Mucosa of descending colon (tissue), 3 donors: ENCODE results near the gene TTC9C. TPM values are rescaled to one million over a fixed set of nuclear protein-coding genes. Genes with fewer than 3 reads are reported as not detected.

Experiments
- ATAC-seq: fragments of 200-7000 bp; cut with Tn5 transposase; one replicate; pipeline ENCODE4 v1.9.1; 2020; ENCODE audit warnings: mild to moderate bottlenecking, moderate library complexity
- DNase-seq, 3 donors: peaks; one replicate each; pipeline ENCODE4 v3.0.0-alpha.2; 2020
- H3K36me3 ChIP-seq: fragments of 200-600 bp; one replicate; pipeline ENCODE4 v1.8.0; 2021; ENCODE audit warnings: low read depth, mild to moderate bottlenecking
- H3K4me1 ChIP-seq: fragments of 200-600 bp; one replicate; pipeline ENCODE4 v1.8.0; 2021; ENCODE audit warnings: low read depth, mild to moderate bottlenecking
- H3K4me3 ChIP-seq: fragments of 200-600 bp; one replicate; pipeline ENCODE4 v1.8.0; 2021; ENCODE audit warnings: mild to moderate bottlenecking
- H3K9me3 ChIP-seq: fragments of 200-600 bp; one replicate; pipeline ENCODE4 v1.8.0; 2021; ENCODE audit warnings: mild to moderate bottlenecking
- CTCF ChIP-seq: fragments of 200-600 bp; IDR thresholded peaks from one replicate; pipeline ENCODE4 v1.8.0; 2022; ENCODE audit warnings: antibody characterized with exemption, mild to moderate bottlenecking
- intact Hi-C, 2 donors: fragments of 100-400 bp; cut with DNase I in 1 of 2; cut with micrococcal nuclease in 1 of 2; formaldehyde crosslinking; loops; one replicate each; pipeline versions ENCODE4 v1.11.0 to v1.11.1; 2022; cut with DNase I, micrococcal nuclease
- total RNA-seq, 3 donors: library from RNA; stranded (reverse); fragmentation: NEBNext Ultra II Directional in 2 of 3; extraction: Animal tissue kit (Norgen Biotek cat#: 25700) in 2 of 3; gene quantifications; one replicate each; pipeline versions ENCODE4 v1.2.1 to v1.2.4, GENCODE V29; 2021 to 2023
- donor health status: DM: no; HTN: no; CAD: no; lungs with moderate emphysema.
- donor health status: DM: no; HTN: no; CAD: no.
- donor health status: DM: no; HTN: yes; CAD: no.

TTC9C gene
- total RNA-seq, 3 donors from 2014 or later: 27.7 to 31.8 (median 29.3) TPM

GRCh38 chr11:62774407-62774806 lies 46.1 kb downstream of the TTC9C start:
- Histone ChIP-seq H3K9me3 (no peaks in the 10 kb centered on the region), H3K4me1 (peaks cover 7% of the 10 kb centered on the region), H3K4me3 (no peak overlapping the region), H3K36me3 (no peaks in the 10 kb centered on the region)
- intact Hi-C loops: no loop called here
- DNase-seq (peak in 1 of 3 donors; percentile 40), ATAC-seq (no peak)
- no peak for TF ChIP-seq CTCF

- Histone ChIP-seq H3K4me1 (no peaks in the 10 kb centered on the region), H3K4me3 (no peak overlapping the region), H3K36me3 (no peaks in the 10 kb centered on the region), H3K9me3 (no peaks in the 10 kb centered on the region)
- DNase-seq: peak in 1 of 3 donors; percentile 25
- no peak for ATAC-seq
- no peak for TF ChIP-seq CTCF
- intact Hi-C loops: no loop called here
Measured at GRCh38 chr11:62775646-62776045, 47.4 kb downstream of the TTC9C start.

- DNase-seq (no peak), ATAC-seq (no peak)
- Histone ChIP-seq H3K36me3 (no peaks in the 10 kb centered on the region), H3K4me1 (no peaks in the 10 kb centered on the region), H3K9me3 (no peaks in the 10 kb centered on the region), H3K4me3 (no peak overlapping the region)
- intact Hi-C loops: no loop called here
- TF ChIP-seq CTCF: no peak
Measured at GRCh38 chr11:62777389-62777788, 49.1 kb downstream of the TTC9C start.

GRCh38 chr11:62778441-62778840 lies 50.2 kb downstream of the TTC9C start:
- no peak for ATAC-seq
- TF ChIP-seq CTCF: no peak

GRCh38 chr11:62782753-62783152 lies 54.5 kb downstream of the TTC9C start:
- no peak overlapping the region for H3K4me3 ChIP-seq
- no peak for ATAC-seq
- no peak for DNase-seq
- TF ChIP-seq CTCF: no peak
- H3K36me3 ChIP-seq: no peaks in the 10 kb centered on the region
- peaks cover 9% of the 10 kb centered on the region for H3K4me1 ChIP-seq
- intact Hi-C loops: no loop called here
- H3K9me3 ChIP-seq: no peaks in the 10 kb centered on the region

More at GRCh38 chr11:62778441-62778840, 50.2 kb downstream of the TTC9C start:
- no peaks in the 10 kb centered on the region for H3K9me3 ChIP-seq
- no peak overlapping the region for H3K4me3 ChIP-seq
- no peaks in the 10 kb centered on the region for H3K36me3 ChIP-seq
- DNase-seq: peak in 1 of 3 donors; percentile 22
- intact Hi-C loops: no loop called here
- no peaks in the 10 kb centered on the region for H3K4me1 ChIP-seq
